Smooth muscle cell (in vitro differentiated cells): ENCODE results near the gene MED10. TPM values are rescaled to one million over a fixed set of nuclear protein-coding genes. Genes with fewer than 3 reads are reported as not detected.

Experiments
- DNase-seq: peaks from one replicate; lab custom pipeline; 2025; ENCODE audit not compliant: unreplicated experiment; lab: John Stamatoyannopoulos, UW
- H2AFZ ChIP-seq: fragments of 200-600 bp; sonication (generic); 2 replicates; pipeline ENCODE4 v1.6.0; 2016; ENCODE audit warnings: antibody characterized with exemption, low read depth, mild to moderate bottlenecking
- H3F3A ChIP-seq: fragments of 200-600 bp; sonication (generic); 2 replicates; pipeline ENCODE4 v1.6.0; 2017; ENCODE audit warnings: antibody characterized with exemption, low read depth
- H3K27ac ChIP-seq: fragments of 200-600 bp; sonication (generic); 2 replicates; pipeline ENCODE4 v1.5.1; 2016; ENCODE audit warnings: low read depth, mild to moderate bottlenecking
- H3K27me3 ChIP-seq: fragments of 200-600 bp; sonication (generic); 2 replicates; pipeline ENCODE4 v1.6.1; 2016; ENCODE audit warnings: low read depth, mild to moderate bottlenecking
- H3K36me3 ChIP-seq: fragments of 200-600 bp; sonication (generic); 2 replicates; pipeline ENCODE4 v1.5.1; 2016; ENCODE audit warnings: low read depth
- H3K4me1 ChIP-seq: fragments of 200-600 bp; sonication (generic); 2 replicates; pipeline ENCODE4 v1.5.1; 2016; ENCODE audit warnings: low read depth
- H3K4me2 ChIP-seq: fragments of 200-600 bp; sonication (generic); 2 replicates; pipeline ENCODE4 v1.6.0; 2016; ENCODE audit warnings: mild to moderate bottlenecking
- H3K4me3 ChIP-seq: fragments of 200-600 bp; sonication (generic); 2 replicates; pipeline ENCODE4 v1.5.1; 2016; ENCODE audit warnings: mild to moderate bottlenecking
- H3K79me2 ChIP-seq: fragments of 200-600 bp; sonication (generic); 2 replicates; pipeline ENCODE4 v1.6.0; 2016; ENCODE audit warnings: low read depth, mild to moderate bottlenecking
- H3K9ac ChIP-seq: fragments of 200-600 bp; sonication (generic); 2 replicates; pipeline ENCODE4 v1.6.0; 2016; ENCODE audit warnings: low read depth
- H3K9me3 ChIP-seq: fragments of 200-600 bp; sonication (generic); replicated peaks from 2 replicates; pipeline ENCODE4 v1.5.1; 2016; ENCODE audit warnings: low read depth
- H4K20me1 ChIP-seq: fragments of 200-600 bp; sonication (generic); 2 replicates; pipeline ENCODE4 v1.6.0; 2016; ENCODE audit warnings: low read depth
- CTCF ChIP-seq: fragments of 200-600 bp; sonication (generic); IDR thresholded peaks from 2 replicates; pipeline ENCODE4 v1.5.1; 2017; ENCODE audit warnings: borderline replicate concordance, mild to moderate bottlenecking, antibody characterized with exemption; ENCODE audit not compliant: insufficient read depth, poor library complexity, severe bottlenecking
- WGBS: methylation state at CpG from one replicate; pipeline ENCODE4 v1.1.7; 2016; ENCODE audit warnings: low lambda C conversion rate; 5-methylcytosine and 5-hydroxymethylcytosine counted together
- polyA plus RNA-seq: library from polyadenylated mRNA; unstranded; fragments of >200 nt; fragmentation: Nextera tagmentation; extraction: Ambion mirVana; gene quantifications from 2 replicates; pipeline ENCODE4 v1.2.1, GENCODE V29; 2016
- total RNA-seq: library from RNA; depleted of rRNA; stranded (reverse); fragments of >200 nt; gene quantifications from 2 replicates; pipeline ENCODE4 v1.2.3, GENCODE V29; 2014

Gene MED10
- total and polyA plus RNA-seq, 2 experiments from 2014 or later, result 23.0 to 96.2 TPM

- no peak overlapping the region for H3K4me2 ChIP-seq
- H3K79me2 ChIP-seq, result no peaks in the 10 kb centered on the region
- no peak overlapping the region for H3K4me3 ChIP-seq
- WGBS, result 99% methylated on average over 4 of the region's 4 CpGs
- DNase-seq, result no peak
- no peaks in the 10 kb centered on the region for H3K4me1 ChIP-seq
- no peak overlapping the region for H2AFZ ChIP-seq
- H3K27me3 ChIP-seq, result no peaks in the 10 kb centered on the region
- no peak for TF ChIP-seq CTCF
- H3K27ac ChIP-seq, result no peak overlapping the region
- no peaks in the 10 kb centered on the region for H3K36me3 ChIP-seq
- no peaks in the 10 kb centered on the region for H3K9me3 ChIP-seq
- no peak overlapping the region for H3K9ac ChIP-seq
- H4K20me1 ChIP-seq, result no peaks in the 10 kb centered on the region
- H3F3A ChIP-seq, result no peaks in the 10 kb centered on the region
Measured at GRCh38 chr5:6338871-6339270, 39.5 kb downstream of the MED10 start.

- TF ChIP-seq CTCF, result no peak
- Histone ChIP-seq H3K27me3 (no peaks in the 10 kb centered on the region), H3K4me2 (no peak overlapping the region), H3K9ac (no peak overlapping the region), H4K20me1 (no peaks in the 10 kb centered on the region), H3K9me3 (no peaks in the 10 kb centered on the region), H3K4me3 (no peak overlapping the region), H3F3A (no peaks in the 10 kb centered on the region), H3K79me2 (no peaks in the 10 kb centered on the region), H3K4me1 (no peaks in the 10 kb centered on the region), H3K27ac (no peak overlapping the region), H3K36me3 (no peaks in the 10 kb centered on the region), H2AFZ (no peak overlapping the region)
- no peak for DNase-seq
- 69% methylated on average over 3 of the region's 3 CpGs for WGBS
Measured at GRCh38 chr5:6338135-6338534, 40.2 kb downstream of the MED10 start.

- H3K9ac ChIP-seq, result no peak overlapping the region
- H3K27me3 ChIP-seq, result no peaks in the 10 kb centered on the region
- DNase-seq, result no peak
- H3K9me3 ChIP-seq, result no peaks in the 10 kb centered on the region
- H3K4me2 ChIP-seq, result no peak overlapping the region
- H3K4me1 ChIP-seq, result no peaks in the 10 kb centered on the region
- H3K4me3 ChIP-seq, result no peak overlapping the region
- H3F3A ChIP-seq, result no peaks in the 10 kb centered on the region
- 81% methylated on average over 5 of the region's 5 CpGs for WGBS
- H2AFZ ChIP-seq, result no peak overlapping the region
- no peaks in the 10 kb centered on the region for H3K36me3 ChIP-seq
- no peaks in the 10 kb centered on the region for H3K79me2 ChIP-seq
- no peak for TF ChIP-seq CTCF
- H4K20me1 ChIP-seq, result no peaks in the 10 kb centered on the region
- H3K27ac ChIP-seq, result no peak overlapping the region
Measured at GRCh38 chr5:6333182-6333905, 45.0 kb downstream of the MED10 start.

- Histone ChIP-seq H3K9ac (no peak overlapping the region), H3K27ac (no peak overlapping the region), H3K36me3 (no peaks in the 10 kb centered on the region), H3K4me2 (no peak overlapping the region), H3K79me2 (no peaks in the 10 kb centered on the region), H3K4me1 (no peaks in the 10 kb centered on the region), H2AFZ (no peak overlapping the region), H3K27me3 (peaks cover 3% of the 10 kb centered on the region), H4K20me1 (no peaks in the 10 kb centered on the region), H3F3A (no peaks in the 10 kb centered on the region), H3K9me3 (no peaks in the 10 kb centered on the region), H3K4me3 (no peak overlapping the region)
- DNase-seq, result no peak
- 39% methylated on average over 3 of the region's 3 CpGs for WGBS
- TF ChIP-seq CTCF, result no peak
Measured at GRCh38 chr5:6328173-6328572, 50.2 kb downstream of the MED10 start.
